ENCODE measurements around the gene MIF4GD. TPM values are rescaled to one million over a fixed set of nuclear protein-coding genes. Genes with fewer than 3 reads are reported as not detected.

Gene MIF4GD
- total and polyA plus RNA-seq, 9 of the 15 experiments (the other 6 are each of a cell fraction or from before 2014, with no cell fraction given), result 11.8 to 63.8 (median 28.1) TPM

DNA sequence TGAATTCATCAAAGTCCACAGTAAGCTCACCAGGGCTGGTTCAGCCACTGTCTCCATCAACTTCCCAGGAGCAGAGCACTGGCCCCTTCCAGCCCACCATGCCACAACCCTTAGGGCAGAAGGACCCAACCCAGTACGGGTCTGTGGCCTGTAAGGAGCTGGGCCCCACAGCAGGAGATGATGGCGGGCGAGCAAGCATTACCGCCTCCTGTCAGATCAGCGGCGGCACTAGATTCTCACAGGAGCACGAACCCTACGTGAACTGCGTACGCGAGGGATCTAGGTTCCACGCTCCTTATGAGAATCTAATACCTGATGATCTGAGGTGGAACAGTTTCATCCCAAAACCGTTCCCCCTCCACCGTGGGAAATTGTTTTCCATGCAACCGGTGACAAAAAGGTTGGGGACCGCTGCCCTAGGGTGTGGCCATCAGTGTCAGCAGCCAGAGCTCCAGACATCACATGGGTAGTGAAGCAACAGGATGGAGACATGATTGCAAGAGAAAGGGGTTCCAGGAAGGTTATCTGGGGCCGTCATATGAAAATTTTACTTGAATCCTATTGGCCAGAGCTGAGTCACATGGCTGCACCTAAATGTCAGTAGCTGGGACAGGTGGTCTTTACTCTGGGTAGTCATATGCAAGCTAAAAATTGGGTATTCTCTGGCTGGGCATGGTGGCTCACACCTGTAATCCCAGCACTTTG lies 30.6 kb upstream of the MIF4GD start (continued):
- TF ChIP-seq, protein P1, sequence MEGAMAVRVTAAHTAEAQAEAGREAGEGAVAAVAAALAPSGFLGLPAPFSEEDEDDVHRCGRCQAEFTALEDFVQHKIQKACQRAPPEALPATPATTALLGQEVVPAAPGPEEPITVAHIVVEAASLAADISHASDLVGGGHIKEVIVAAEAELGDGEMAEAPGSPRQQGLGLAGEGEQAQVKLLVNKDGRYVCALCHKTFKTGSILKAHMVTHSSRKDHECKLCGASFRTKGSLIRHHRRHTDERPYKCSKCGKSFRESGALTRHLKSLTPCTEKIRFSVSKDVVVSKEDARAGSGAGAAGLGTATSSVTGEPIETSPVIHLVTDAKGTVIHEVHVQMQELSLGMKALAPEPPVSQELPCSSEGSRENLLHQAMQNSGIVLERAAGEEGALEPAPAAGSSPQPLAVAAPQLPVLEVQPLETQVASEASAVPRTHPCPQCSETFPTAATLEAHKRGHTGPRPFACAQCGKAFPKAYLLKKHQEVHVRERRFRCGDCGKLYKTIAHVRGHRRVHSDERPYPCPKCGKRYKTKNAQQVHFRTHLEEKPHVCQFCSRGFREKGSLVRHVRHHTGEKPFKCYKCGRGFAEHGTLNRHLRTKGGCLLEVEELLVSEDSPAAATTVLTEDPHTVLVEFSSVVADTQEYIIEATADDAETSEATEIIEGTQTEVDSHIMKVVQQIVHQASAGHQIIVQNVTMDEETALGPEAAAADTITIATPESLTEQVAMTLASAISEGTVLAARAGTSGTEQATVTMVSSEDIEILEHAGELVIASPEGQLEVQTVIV (CRISPR knock-in tag; IDR thresholded peaks at IDR 0.05; ENCODE audit: borderline replicate concordance), result no peak
- TF ChIP-seq, protein P2, sequence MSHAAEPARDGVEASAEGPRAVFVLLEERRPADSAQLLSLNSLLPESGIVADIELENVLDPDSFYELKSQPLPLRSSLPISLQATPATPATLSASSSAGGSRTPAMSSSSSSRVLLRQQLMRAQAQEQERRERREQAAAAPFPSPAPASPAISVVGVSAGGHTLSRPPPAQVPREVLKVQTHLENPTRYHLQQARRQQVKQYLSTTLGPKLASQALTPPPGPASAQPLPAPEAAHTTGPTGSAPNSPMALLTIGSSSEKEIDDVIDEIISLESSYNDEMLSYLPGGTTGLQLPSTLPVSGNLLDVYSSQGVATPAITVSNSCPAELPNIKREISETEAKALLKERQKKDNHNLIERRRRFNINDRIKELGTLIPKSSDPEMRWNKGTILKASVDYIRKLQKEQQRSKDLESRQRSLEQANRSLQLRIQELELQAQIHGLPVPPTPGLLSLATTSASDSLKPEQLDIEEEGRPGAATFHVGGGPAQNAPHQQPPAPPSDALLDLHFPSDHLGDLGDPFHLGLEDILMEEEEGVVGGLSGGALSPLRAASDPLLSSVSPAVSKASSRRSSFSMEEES (CRISPR knock-in tag; IDR thresholded peaks at IDR 0.05), result no peak
- TF ChIP-seq FOXJ2 (tag; IDR thresholded peaks at IDR 0.05) (no peak), ZC3H8 (IDR thresholded peaks at IDR 0.05) (no peak), EP300 (IDR thresholded peaks at IDR 0.05; ENCODE audit: low read length) (0 out of 2 replicates have a peak, but pooled peaks have one; percentile 17), SRSF1 (IDR thresholded peaks at IDR 0.05; ENCODE audit: low read depth, low read length) (no peak), BRD9 (IDR thresholded peaks at IDR 0.05; ENCODE audit: low read depth, partially characterized antibody) (no peak), RAD51 (IDR thresholded peaks at IDR 0.05; ENCODE audit: borderline replicate concordance, low read depth) (peak; percentile 81)
- TF ChIP-seq, protein P3, sequence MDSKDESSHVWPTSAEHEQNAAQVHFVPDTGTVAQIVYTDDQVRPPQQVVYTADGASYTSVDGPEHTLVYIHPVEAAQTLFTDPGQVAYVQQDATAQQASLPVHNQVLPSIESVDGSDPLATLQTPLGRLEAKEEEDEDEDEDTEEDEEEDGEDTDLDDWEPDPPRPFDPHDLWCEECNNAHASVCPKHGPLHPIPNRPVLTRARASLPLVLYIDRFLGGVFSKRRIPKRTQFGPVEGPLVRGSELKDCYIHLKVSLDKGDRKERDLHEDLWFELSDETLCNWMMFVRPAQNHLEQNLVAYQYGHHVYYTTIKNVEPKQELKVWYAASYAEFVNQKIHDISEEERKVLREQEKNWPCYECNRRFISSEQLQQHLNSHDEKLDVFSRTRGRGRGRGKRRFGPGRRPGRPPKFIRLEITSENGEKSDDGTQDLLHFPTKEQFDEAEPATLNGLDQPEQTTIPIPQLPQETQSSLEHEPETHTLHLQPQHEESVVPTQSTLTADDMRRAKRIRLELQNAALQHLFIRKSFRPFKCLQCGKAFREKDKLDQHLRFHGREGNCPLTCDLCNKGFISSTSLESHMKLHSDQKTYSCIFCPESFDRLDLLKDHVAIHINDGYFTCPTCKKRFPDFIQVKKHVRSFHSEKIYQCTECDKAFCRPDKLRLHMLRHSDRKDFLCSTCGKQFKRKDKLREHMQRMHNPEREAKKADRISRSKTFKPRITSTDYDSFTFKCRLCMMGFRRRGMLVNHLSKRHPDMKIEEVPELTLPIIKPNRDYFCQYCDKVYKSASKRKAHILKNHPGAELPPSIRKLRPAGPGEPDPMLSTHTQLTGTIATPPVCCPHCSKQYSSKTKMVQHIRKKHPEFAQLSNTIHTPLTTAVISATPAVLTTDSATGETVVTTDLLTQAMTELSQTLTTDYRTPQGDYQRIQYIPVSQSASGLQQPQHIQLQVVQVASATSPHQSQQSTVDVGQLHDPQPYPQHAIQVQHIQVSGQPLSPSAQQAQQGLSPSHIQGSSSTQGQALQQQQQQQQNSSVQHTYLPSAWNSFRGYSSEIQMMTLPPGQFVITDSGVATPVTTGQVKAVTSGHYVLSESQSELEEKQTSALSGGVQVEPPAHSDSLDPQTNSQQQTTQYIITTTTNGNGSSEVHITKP (IDR thresholded peaks at IDR 0.05; ENCODE audit: partially characterized antibody), result peak; percentile 75
- TF ChIP-seq, protein P4, sequence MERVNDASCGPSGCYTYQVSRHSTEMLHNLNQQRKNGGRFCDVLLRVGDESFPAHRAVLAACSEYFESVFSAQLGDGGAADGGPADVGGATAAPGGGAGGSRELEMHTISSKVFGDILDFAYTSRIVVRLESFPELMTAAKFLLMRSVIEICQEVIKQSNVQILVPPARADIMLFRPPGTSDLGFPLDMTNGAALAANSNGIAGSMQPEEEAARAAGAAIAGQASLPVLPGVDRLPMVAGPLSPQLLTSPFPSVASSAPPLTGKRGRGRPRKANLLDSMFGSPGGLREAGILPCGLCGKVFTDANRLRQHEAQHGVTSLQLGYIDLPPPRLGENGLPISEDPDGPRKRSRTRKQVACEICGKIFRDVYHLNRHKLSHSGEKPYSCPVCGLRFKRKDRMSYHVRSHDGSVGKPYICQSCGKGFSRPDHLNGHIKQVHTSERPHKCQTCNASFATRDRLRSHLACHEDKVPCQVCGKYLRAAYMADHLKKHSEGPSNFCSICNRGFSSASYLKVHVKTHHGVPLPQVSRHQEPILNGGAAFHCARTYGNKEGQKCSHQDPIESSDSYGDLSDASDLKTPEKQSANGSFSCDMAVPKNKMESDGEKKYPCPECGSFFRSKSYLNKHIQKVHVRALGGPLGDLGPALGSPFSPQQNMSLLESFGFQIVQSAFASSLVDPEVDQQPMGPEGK (CRISPR knock-in tag; IDR thresholded peaks at IDR 0.05; ENCODE audit: borderline replicate concordance), result no peak
- TF ChIP-seq, protein P5, sequence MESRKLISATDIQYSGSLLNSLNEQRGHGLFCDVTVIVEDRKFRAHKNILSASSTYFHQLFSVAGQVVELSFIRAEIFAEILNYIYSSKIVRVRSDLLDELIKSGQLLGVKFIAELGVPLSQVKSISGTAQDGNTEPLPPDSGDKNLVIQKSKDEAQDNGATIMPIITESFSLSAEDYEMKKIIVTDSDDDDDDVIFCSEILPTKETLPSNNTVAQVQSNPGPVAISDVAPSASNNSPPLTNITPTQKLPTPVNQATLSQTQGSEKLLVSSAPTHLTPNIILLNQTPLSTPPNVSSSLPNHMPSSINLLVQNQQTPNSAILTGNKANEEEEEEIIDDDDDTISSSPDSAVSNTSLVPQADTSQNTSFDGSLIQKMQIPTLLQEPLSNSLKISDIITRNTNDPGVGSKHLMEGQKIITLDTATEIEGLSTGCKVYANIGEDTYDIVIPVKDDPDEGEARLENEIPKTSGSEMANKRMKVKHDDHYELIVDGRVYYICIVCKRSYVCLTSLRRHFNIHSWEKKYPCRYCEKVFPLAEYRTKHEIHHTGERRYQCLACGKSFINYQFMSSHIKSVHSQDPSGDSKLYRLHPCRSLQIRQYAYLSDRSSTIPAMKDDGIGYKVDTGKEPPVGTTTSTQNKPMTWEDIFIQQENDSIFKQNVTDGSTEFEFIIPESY (CRISPR knock-in tag; IDR thresholded peaks at IDR 0.05), result peak; percentile 89
- TF ChIP-seq, protein P6, sequence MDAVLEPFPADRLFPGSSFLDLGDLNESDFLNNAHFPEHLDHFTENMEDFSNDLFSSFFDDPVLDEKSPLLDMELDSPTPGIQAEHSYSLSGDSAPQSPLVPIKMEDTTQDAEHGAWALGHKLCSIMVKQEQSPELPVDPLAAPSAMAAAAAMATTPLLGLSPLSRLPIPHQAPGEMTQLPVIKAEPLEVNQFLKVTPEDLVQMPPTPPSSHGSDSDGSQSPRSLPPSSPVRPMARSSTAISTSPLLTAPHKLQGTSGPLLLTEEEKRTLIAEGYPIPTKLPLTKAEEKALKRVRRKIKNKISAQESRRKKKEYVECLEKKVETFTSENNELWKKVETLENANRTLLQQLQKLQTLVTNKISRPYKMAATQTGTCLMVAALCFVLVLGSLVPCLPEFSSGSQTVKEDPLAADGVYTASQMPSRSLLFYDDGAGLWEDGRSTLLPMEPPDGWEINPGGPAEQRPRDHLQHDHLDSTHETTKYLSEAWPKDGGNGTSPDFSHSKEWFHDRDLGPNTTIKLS (IDR thresholded peaks at IDR 0.05; ENCODE audit: borderline replicate concordance, low read depth), result no peak

Measured in K562 (cell line).